Measurements from ENCODE around the gene CYSTM1. TPM values are rescaled to one million over a fixed set of nuclear protein-coding genes. Genes with fewer than 3 reads are reported as not detected.

The CYSTM1 gene
- total and polyA plus RNA-seq, 2 of the 8 experiments (the other 6 are each of a cell fraction or from before 2014, with no cell fraction given), result 25.0 to 47.8 TPM

DNA sequence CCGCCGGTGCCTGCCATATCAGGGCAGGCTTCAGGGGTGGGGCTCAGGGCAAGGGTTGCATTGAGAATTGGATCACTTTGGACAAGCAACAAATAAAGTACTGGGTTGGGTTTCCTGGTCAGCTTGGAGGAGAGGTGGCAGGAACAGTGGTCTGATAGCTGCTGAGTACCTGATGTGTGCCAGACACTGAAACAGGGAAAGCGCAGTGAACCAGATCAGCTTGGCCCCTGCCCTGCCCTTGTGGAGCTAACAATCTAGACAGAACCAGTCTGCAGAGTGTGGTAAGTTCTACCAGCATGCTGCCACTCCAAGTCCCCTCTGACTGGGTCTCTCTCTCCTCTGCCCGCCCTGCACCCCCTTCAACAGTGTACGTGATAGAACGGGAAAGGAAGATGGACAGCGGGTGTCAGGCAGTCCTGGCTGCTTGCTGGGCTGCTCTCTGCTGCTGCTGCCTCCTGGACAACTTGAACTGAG is 53.4 kb downstream of the CYSTM1 start:
- Histone ChIP-seq H3K27ac (ENCODE audit: low read depth, low read length) (no peak overlapping the region), H2AFZ (ENCODE audit: low read length) (no peak overlapping the region), H2BK12ac (ENCODE audit: low read depth, low read length) (no peak overlapping the region), H4K91ac (replicated peaks; ENCODE audit: insufficient read length, low read length) (no peak overlapping the region), H3K23me2 (ENCODE audit: low read depth, low read length) (no peaks in the 10 kb centered on the region), H2BK15ac (ENCODE audit: low read length) (no peak overlapping the region), H3K36me3 (ENCODE audit: control insufficient read depth in 2 of 4, insufficient read depth in 4 of 4, low read length in 3 of 4) (no peaks in the 10 kb centered on the region), H3K4ac (replicated peaks; ENCODE audit: insufficient read length, low read depth, low read length) (no peak overlapping the region), H2AK5ac (ENCODE audit: low read depth, low read length) (no peak overlapping the region), H3K4me3 (ENCODE audit: extremely low read depth in 1 of 4, insufficient read depth in 2 of 4, low read depth in 3 of 4, low read length in 4 of 4) (no peak overlapping the region), H3K14ac (ENCODE audit: insufficient read length) (no peak overlapping the region), H3K56ac (replicated peaks; ENCODE audit: insufficient read length, low read depth, low read length) (no peak overlapping the region), H2BK20ac (ENCODE audit: low read length) (no peak overlapping the region), H3K23ac (ENCODE audit: insufficient read length) (no peak overlapping the region), H4K5ac (ENCODE audit: insufficient read length, low read depth, low read length) (no peak overlapping the region), H2BK120ac (replicated peaks; ENCODE audit: low read depth, low read length) (no peak overlapping the region), H3K4me2 (ENCODE audit: insufficient read depth in 1 of 2, low read depth in 2 of 2, low read length in 2 of 2) (no peak overlapping the region), H3K9me3 (ENCODE audit: insufficient read depth in 2 of 2, low read depth in 1 of 2, low read length in 1 of 2) (no peaks in the 10 kb centered on the region), H3K9ac (replicated peaks in 1 of 4; ENCODE audit: extremely low read depth in 1 of 4, low read depth in 3 of 4, low read length in 3 of 4) (no peak overlapping the region), H3K4me1 (replicated peaks in 1 of 4; ENCODE audit: control insufficient read depth in 3 of 4, insufficient read depth in 4 of 4, low read length in 3 of 4) (no peaks in the 10 kb centered on the region), H4K20me1 (replicated peaks in 1 of 2; ENCODE audit: control insufficient read depth in 1 of 2, insufficient read depth in 2 of 2, low read length in 2 of 2) (peaks cover 0 to 3% of the 10 kb centered on the region in 2 experiments), H3K79me1 (ENCODE audit: low read depth, low read length) (no peaks in the 10 kb centered on the region), H3K79me2 (ENCODE audit: control insufficient read depth in 1 of 2, insufficient read depth in 2 of 2, low read length in 2 of 2) (no peaks in the 10 kb centered on the region), H2BK5ac (ENCODE audit: low read depth, low read length) (no peak overlapping the region; the same call in 1 of the 2 replicates), H4K8ac (ENCODE audit: extremely low read depth, insufficient read depth, low read length) (no peak overlapping the region), H3K27me3 (replicated peaks in 1 of 4; ENCODE audit: control insufficient read depth in 3 of 4, extremely low read depth in 1 of 4, insufficient read depth in 3 of 4, low read length in 3 of 4) (no peaks in the 10 kb centered on the region; a peak in 1 of 7 replicates), H3K18ac (ENCODE audit: extremely low read depth, low read length) (no peak overlapping the region)
- 94% methylated on average over 7 of the region's 7 CpGs; no CpG with 5 or more reads in 1 of the 2 experiments for WGBS, 2 experiments (ENCODE audit: extremely low coverage in 1 of 2, insufficient coverage in 1 of 2, insufficient read length in 1 of 2, insufficient replicate concordance in 2 of 2, low coverage in 1 of 2, low lambda C conversion rate in 2 of 2, missing lambda C conversion rate in 1 of 2)
- no peak for DNase-seq (ENCODE audit: low read depth in 1 of 2, low spot score in 2 of 2)
- no peak for FAIRE-seq
- POLR2A ChIA-PET (ENCODE audit: partially characterized antibody), result interaction anchor here (2.4 kb wide), 1 partner anchor 11 kb away, joined by 8 read pairs; no protein-coding TSS in a partner anchor
- CTCF ChIA-PET (ENCODE audit: partially characterized antibody), result interaction anchor here (0.7 to 8.4 kb wide), 4 partner anchors 12 to 260 kb away, joined by 3 to 99 read pairs (median 4); no protein-coding TSS in a partner anchor
- no peak for TF ChIP-seq SUZ12 (IDR thresholded peaks at IDR 0.05; ENCODE audit: low read length)

Data from H1 (cell line).